D341Med (cell line): ENCODE results near the gene DNAJA4.

Source experiments
- DNase-seq: peaks from one replicate; pipeline ENCODE4 v3.0.0; 2012; ENCODE audit warnings: low spot score

DNAJA4 gene

DNA sequence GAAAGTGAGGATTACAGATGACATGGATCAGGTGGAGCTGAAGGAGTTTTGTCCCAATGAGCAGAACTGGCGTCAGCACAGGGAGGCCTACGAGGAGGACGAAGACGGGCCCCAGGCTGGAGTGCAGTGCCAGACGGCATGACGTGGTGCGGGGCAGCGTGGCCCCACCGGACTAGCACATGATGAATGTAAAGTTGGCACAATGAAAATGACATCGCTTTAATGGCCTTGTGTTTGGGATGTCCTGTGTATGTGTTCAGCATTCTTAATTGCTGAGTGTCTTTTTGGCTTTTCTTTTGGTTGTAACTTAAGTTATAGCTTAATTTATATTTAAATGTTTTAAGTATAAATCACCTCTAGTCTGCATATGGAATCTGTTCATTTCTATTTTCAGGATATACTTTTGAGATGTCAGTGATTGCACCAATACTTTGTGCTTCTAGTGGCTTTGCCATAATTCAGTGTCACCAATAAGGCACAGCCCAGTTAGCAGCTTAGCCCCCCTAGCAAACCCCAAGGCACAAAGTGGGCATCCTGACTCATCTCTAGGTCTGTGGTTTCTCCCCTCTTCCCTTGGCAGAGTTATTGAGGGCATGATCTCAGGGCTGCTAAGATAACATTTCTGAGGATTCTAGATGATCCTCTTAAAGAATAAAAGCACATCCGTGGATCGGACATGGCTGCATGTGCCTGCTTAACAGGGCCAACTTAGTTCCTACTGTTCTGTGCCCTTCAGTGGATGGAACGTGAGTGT lies 16.1 kb downstream of the DNAJA4 start:
- no peak for DNase-seq

DNA sequence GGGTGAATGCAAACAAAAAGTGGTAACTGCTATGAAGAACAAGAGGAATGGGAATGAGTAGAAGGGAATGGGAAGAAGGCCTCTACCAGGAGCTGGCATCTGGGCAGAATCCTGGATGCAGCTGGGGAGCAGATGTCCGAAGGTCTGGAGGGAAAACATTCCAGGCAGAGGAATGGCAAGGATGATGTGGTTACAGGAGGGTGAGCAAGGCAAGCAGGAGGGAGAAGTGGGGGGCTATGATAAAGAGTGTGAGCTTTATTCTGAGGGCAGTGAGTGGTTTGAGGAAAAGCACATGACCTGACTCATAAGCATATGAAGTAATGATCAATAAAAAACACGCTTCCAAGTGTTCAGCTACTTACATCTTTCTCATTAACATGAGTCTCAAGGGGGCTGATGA lies 18.0 kb downstream of the DNAJA4 start:
- no peak for DNase-seq

DNA sequence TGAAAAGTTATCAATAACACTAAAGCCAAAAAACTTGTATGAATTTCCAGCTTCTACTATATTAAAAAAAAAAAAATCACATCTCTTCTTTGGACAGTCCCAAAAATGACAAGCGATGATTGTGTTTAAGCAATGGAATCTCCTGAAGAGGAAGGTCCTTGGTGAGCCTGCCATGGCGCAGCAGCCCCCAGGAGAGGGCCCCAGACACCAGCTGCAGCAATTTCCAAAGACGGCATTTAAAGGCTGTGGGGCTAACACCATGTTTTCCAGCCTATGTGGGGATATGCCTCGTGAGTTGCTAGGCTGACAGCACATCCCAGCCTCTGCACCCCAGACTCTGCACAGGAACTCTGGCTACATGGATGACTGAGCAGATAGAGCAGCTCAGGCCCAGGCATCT lies 20.4 kb downstream of the DNAJA4 start:
- no peak for DNase-seq

DNA sequence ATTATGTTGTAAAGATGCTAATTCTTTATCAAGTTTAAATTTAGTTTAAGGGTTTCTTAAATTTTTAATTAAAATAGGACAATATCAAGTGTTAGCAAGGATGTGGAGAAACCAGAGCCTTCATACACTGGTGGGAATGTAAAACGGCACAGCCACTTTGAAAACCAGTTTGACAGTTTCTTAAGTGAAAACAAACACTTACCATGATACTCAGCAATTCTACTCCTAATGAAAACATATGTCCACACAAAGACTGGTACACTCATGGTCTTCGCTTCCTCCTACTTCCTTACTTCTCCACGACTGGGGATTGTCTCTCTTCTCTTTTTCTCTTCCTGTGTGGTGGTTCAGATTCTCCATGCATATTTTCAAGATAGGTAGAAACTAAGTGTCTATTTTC lies 25.9 kb downstream of the DNAJA4 start:
- no peak for DNase-seq

DNA sequence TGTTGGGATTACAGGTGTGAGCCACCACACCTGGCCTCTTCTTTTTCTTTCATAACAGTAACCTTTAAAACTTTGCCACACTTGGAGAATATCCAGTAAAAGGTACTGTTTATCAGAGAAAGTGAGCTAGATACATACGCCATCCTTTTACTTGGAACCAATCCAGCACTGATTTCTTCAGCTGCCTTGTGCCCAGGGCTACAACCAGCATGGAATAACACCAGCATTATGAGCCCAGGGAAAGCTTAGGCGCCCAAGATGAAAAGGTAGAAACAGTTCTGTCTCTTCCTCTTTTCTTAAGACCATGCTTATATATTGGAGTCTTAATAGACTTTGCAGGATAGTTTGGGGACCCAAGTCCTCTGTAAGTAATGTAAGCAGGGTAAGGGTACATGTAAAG lies 26.7 kb downstream of the DNAJA4 start:
- DNase-seq = no peak

DNA sequence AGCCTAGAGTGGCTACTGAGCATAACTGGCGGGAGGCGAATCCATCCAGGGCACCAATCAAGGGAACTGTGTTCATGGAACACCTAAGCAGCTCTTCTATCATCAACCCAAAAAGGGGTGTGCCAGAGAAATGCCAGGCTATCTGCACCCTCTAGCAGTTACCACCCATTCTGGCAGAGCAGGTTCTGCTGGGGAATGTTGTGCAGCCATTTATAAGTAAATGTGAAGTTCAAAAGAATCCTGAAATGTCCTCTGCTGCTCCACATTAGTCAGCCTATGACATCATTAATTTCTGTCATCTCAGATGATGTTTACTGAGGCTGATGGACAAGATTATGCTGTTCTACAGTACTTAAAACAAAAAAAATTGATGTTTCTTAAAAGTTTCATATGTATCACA lies 27.3 kb downstream of the DNAJA4 start:
- no peak for DNase-seq

DNA sequence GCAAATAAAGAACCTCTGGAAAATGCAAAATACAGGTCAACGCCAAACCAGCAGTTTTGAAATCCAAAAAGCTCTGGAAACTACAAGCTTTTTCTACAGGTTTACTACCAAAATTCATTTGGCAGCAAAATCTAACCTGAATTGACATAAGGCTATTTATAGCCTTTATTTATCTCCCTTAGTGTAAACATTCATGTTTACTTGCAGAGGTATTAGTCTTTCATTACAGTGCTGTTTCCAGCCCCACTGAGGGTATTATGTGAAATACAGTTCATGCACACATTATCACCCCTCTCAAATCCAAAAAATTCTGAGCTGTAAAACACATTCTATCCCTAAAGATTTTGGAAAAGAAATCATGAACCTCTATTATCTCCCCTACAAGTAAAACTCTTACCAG lies 27.9 kb downstream of the DNAJA4 start:
- DNase-seq = no peak

DNA sequence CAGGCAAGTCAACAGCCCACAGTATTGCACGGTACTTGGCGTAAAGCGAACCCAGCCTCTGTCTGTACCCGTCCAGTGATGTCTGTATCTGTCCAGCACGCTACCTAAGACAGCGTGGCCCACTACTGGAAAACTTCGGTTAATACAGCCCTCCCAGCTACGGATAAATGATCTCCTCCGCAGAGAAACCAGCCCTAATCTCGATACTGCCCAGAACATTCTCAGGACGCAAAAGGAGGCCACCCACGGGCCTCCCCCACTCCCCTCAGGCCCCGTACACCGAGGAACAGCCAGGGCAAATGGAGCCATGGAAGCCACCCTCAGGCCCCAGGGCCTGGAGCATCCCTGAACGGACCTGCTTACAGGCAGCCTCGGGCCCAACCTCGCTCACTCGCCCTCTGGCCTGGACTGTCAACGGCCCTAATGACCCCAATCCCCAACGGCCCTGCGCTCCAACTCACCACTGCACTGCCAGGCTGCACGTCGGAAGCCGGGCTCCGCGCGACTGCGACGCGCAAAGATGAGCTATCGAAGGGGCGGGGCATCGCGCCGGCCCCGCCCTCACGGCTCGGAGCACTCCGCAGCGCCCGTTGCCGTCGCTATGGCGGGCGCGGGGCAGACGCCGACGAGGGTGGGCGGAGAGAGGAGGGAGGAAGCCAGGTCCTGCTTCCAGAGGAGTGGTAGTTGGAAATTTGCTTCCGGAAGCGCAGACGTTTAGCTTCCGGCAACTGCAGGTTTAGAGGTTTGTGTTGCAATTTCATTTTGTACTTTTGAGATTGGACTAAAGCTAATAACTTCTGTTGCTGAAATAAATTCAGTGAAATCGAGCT lies 35.0 kb downstream of the DNAJA4 start, which contains the start of gene SKIC8:
Gene SKIC8 (minus strand): TSS at position 509 of the 830 bp plus-strand sequence. CDS start 3,923 bp downstream, outside the sequence.
- peak; percentile 99 for DNase-seq

DNA sequence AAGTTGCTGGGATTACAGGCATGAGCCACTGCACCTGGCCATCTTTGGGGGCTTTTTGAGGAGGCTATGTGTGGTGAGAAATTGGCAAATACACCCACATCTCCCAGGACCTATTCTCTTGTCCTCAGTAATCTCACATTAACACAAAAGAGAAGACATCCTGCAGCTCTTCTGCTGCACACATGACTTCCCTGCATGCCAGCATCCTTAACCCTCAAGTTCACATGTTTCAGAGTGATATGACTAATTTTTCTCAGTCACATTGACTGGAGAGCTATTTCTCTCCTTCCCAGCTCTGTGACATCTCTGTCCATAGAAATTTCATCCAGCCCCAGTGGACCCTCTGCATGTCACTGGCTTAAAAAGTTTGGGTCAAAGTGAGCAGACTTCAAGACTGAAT lies 37.0 kb downstream of the DNAJA4 start:
- no peak for DNase-seq

DNA sequence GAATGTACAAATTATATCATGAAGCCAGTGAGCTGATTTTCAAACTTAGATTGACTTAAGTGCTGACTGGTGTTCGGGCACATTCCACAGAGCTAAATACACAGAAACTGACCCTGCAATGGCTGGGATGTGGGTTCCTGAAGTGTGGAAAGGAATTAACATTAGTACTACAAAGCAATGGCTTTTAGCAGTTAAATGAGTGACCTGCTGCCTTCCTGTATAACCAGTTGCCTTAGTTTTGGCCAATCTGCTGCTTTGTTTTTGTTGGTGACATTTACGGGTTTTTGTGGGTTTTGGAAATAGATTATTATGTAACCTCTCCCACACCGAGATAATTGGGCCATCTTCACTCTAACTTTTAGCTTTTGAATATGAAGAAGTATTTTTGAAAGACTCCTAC lies 37.5 kb downstream of the DNAJA4 start:
- no peak for DNase-seq

DNA sequence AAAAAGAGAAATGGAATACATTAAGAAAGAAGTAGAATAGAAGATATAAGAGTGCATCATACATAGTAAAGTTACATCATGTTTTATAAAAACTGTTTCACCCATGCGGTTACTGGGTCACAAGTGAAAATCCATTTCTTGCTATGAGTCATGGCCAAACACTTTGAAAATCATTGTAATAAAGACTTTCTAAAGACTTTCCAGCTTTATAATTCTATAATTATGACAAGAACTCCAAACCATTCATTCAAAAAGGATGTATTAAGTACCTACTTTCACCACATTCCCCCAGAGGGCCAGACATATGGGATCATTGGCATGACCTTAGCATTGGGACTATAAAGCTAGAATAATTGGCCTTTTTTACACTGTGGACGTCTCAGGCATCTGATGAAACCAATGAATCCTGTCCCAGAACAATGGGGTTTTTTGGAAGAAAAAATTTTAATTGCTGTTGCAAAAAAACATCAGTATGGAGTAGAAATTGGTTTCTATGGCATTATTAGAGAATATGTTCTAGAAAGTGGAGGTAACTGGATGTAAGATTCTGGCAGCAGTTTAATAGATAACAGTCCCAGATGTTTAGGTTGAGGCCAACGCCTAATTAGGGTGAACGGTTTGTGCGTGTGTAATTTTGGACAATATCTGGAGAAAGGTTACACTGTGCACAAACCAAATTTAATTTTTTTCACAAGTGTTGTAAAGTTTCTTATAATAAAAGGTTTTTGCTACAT lies 38.4 kb downstream of the DNAJA4 start:
- no peak for DNase-seq

DNA sequence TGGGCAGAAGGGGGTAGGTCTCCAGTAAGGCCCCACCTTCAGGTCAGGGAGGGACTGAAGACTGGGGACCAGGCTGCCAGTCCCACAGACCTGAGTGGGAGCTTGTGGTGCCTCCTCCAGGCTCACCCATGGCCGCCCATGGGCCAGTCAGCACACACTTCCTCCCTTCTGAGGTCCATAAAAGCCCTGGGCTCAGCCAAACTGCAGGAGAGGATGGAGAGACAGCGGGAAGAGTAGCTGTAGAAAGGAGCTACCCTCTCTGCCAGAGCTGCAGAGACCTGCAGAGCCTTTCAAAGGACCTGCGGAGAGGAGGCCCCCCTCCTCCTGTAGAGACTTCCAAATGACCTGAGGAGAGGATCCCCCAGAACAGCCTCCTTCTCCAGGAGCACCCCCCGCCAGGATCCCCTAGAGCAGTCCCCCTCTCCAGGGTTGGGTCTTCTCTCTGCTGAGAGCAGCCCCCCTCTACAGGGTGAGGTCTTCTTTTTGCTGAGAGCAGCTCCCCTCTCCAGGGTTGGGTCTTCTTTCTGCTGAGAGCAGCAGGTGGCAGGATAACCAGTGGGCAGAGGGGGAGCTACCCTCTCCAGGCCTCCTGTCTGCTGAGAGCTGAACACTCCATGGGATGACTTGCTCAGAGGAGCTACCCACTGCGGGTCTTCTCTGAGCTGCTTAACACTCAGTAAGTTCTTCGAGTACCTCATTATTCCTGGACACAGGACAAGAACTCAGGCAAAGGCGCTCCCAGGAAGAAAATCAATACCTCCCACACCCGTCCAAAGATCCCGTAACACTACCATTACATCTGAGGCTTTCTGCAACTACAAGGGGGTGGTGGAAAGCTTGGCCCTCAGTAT lies 40.1 kb downstream of the DNAJA4 start:
- DNase-seq = no peak

DNA sequence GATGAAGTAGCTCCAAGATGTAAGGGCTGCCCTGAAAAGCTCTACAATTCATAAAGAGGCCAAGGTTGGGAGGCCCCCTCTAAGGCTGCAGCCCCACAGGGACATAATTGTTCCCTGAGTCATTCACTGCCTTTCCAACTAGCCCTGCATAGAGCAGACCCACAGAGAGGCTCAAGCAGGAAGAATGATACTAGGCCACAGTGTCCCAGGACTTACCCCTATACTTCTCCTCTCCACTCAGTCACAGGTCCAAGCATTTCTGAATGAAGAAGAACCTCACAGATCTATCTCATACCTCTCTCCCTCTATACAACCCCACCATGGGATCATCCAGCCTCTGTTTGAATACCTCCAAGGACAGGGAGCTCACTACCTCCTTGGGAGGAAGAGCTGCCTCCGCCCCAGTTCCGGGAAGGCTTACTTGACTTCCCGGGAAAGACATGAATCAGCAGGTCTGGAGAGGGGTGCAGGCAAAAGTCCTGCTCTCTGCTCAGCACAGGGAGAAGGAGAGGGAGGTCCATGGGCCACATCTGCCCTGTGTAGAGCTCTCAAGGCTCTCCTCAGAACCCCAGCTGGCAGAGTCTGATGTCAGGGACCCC lies 41.9 kb downstream of the DNAJA4 start:
- DNase-seq = no peak

DNA sequence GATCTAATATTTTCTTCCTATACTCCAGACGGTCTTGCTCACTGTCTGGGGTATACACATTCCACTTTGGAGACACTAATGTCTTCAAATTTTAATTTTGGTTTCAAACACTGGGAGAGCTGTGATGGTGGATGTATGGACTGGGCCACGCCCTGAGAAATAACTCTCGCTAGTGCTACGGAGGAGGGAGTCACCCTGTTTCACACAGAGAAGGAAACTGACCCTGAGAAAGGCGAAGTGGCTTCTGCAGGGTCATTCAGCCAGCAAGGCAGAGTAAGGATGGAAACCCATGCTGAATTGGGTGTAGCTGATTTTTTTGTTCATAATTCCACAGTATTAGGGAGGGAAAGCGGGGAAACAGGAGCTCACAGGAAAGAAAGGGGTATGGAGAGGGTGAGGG lies 43.6 kb downstream of the DNAJA4 start:
- DNase-seq = no peak

DNA sequence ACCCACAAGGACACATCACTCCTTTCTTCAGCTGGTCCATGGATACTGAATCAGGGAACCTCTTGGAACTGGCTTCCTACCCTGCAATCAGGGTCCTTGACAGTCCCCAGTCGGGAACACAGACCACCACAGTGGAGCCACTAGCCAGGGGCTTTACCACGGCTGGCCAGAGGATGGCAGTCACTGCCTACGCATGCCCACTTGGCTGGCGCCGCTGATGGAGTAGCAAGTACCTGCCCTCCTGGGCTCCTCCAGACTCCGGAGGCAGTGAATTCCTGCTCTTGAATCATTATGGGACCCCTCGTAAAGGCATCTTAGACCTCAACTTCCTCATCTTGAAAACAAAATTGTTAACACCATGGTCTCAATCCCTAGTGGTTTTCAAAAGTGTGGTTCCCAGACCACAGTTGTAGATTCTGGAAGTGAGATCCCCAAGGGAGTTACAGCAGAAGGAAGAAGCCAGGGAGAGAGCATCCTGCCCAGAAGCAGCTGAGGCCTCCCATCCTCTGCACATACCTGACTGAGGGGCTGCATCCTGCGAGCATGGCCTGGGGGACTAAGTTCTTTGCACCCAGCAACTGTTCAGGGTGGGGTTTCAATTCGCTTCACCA lies 44.2 kb downstream of the DNAJA4 start:
- DNase-seq = peak; percentile 89

DNA sequence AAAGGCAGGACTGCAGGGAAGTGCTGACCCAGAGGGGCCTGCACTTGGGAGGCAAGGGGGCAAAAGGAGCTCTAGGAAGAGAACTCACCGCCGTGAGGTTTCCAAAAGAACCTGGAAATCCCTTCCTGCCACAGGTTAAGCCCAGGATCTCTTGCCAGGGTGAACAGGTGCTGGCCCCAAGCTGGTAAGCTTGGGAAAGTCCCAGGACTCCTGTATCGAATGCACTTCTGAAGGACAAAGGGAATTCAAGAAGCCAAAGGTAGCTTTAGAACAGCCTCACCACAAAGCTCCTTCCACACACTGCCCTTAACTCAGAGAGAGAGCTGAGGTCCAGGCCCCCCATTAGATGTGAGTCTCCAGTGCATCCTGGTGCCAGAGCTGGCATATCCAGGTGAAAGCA lies 46.9 kb downstream of the DNAJA4 start:
- DNase-seq = no peak

DNA sequence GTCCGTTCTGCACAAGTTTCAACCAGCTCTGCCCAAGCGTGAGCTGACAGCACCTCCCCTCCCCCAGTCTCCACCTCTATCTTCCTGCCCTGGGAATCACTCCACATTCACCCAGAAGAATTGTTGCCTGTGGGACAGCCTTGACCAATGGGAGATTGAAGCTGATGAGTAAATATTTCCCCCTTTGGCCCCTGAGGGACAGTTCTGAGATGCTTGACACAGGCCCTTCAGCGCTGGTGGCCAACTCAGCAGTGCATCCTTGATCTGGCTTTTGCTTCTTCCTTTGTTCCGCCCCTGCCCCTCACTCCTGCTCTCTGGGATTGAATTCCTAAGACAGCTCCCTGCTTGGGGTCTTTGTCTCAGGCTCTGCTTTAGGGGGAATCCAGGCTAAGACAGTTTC lies 48.2 kb downstream of the DNAJA4 start:
- no peak for DNase-seq

DNA sequence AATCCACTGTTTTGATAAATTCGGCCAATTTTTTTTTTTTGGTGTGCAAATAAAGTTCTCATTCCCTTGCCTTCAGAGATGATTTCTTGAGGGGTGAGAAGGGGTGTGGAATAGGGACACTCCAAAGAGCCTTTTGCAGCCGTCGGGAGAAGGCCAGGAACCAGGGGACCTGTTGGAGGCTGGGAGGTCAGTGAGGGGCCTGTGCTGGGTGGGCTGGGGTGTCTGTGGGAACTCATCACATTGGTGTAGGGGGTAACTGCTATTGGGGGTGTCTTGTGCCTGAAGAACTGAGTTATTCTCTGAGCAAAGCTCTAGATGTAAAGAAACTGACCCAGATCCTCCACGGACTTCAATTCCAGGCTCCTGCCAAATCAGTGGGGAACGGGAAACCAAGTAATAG lies 48.6 kb downstream of the DNAJA4 start:
- DNase-seq = no peak

DNA sequence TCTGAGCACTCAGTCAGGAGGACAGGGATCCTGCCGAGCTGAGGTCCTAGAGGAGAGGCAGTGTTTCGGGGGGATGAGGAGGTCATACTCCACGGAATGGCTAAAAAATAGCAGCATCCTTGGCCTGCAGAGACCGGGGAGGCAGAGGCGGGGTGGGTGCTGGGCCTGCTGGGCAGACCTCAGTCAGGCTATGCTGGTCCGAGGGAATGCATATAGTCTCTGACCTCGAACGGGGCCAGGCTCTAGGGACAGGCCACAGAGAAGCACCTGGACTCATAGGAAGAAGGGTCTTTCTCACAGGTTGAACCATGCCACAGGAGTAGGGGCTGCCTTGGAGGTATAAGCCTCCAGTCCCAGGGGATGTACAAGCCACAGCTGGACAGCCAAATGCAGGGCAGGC lies 49.0 kb downstream of the DNAJA4 start:
- DNase-seq = no peak

DNA sequence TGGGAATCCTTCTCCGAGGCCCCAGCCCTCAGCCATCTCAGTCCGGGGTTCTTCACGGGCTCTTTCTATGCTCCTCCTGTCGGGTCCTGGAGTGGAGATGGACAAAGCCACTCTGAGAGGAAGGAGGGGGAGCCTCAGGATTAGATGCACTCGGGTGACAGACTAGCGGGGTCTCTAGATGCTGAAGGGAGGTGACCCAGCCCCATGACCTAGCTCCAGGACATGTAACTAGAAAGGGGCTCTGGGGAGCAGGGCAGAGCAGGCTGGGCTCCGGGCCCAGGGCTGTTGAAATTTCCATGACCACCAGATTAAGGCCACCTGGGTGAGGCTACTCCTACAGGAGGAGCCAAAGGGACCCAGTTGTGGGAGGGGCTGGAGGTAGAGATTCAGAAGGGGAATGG lies 49.8 kb downstream of the DNAJA4 start:
- no peak for DNase-seq

DNA sequence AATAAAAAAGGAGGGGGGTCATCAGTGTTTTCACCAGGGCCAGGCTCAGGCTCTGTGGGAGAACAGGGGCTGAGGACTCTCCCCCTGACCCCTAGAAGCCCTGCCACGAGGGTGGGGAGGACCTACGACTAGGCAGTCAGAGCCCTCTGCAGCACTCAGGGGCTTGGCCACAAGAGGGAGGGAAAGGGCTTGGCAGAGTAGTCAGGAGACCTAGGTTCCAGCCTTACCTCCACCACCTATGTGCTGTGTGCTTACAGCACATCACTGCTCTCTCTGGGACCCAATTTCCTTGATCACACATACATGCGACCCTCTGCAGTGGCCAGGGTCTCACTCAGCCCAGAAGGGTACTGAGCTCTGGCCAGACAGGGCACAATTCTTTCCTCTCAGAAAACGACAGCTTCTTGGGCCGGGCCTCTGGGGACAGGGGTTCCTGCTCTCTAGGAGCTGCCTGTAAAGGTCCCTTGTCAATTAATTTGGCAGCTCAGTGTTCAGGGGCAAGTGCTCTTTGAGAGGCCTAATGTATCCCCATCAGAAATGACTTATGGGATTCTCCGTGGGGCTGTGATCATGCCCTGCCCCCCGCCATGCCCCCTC lies 51.4 kb downstream of the DNAJA4 start:
- no peak for DNase-seq
